ENCODE measurements around the gene YJU2. TPM values are rescaled to one million over a fixed set of nuclear protein-coding genes. Genes with fewer than 3 reads are reported as not detected.

The YJU2 gene
- total and polyA plus RNA-seq, 4 donors: 6.5 to 12.7 (median 10.3) TPM

GRCh38 chr19:4291184-4291732 is 44.4 kb downstream of the YJU2 start:
- 89% methylated on average over 8 of the region's 8 CpGs for WGBS
- H3K27ac ChIP-seq (ENCODE audit: low read depth in 1 of 2, low read length in 2 of 2): no peak overlapping the region
- no peak for TF ChIP-seq GABPA (IDR thresholded peaks at IDR 0.05 in 1 of 2, conservative IDR thresholded peaks at IDR 0.05 in 1 of 2)
- no peak for TF ChIP-seq REST (IDR thresholded peaks at IDR 0.05)
- TF ChIP-seq RXRA (IDR thresholded peaks at IDR 0.05): no peak
- TF ChIP-seq EGR1 (IDR thresholded peaks at IDR 0.05; ENCODE audit: low read depth in 2 of 2): no peak
- no peak for TF ChIP-seq CTCF (IDR thresholded peaks at IDR 0.05; ENCODE audit: low read depth, low read length, missing input control)
- no peak for TF ChIP-seq NR2F2 (IDR thresholded peaks at IDR 0.05)
- TF ChIP-seq HNF4A (conservative IDR thresholded peaks at IDR 0.05): no peak
- TF ChIP-seq YY1 (IDR thresholded peaks at IDR 0.05): no peak
- TF ChIP-seq SP1 (IDR thresholded peaks at IDR 0.05): no peak
- TF ChIP-seq ATF3 (IDR thresholded peaks at IDR 0.05): no peak
- no peak for TF ChIP-seq ZBTB33 (IDR thresholded peaks at IDR 0.05)
- TF ChIP-seq FOXA1 (IDR thresholded peaks at IDR 0.05): no peak
- no peak for TF ChIP-seq JUND (IDR thresholded peaks at IDR 0.05)
- TF ChIP-seq MAX (IDR thresholded peaks at IDR 0.05): no peak
- no peak for TF ChIP-seq FOXA2 (IDR thresholded peaks at IDR 0.05)
- TF ChIP-seq RAD21 (IDR thresholded peaks at IDR 0.05): no peak
- TF ChIP-seq TAF1 (conservative IDR thresholded peaks at IDR 0.05): no peak
- TF ChIP-seq HNF4G (IDR thresholded peaks at IDR 0.05): no peak
- H3K27me3 ChIP-seq (ENCODE audit: control insufficient read depth in 4 of 4, insufficient read depth in 4 of 4, low read length in 3 of 4): no peaks in the 10 kb centered on the region
- H3K4me3 ChIP-seq (ENCODE audit: low read depth in 1 of 3, low read length in 3 of 3): no peak overlapping the region
- H3K36me3 ChIP-seq (ENCODE audit: control insufficient read depth in 4 of 4, insufficient read depth in 3 of 4, low read depth in 1 of 4, low read length in 3 of 4): no peaks in the 10 kb centered on the region
- H3K9me3 ChIP-seq (ENCODE audit: control insufficient read depth in 4 of 4, low read length in 3 of 4): no peaks in the 10 kb centered on the region
- H3K9ac ChIP-seq (ENCODE audit: low read depth in 1 of 2, low read length in 2 of 2): no peak overlapping the region
- H3K4me1 ChIP-seq (ENCODE audit: control insufficient read depth in 4 of 4, insufficient read depth in 4 of 4, low read length in 3 of 4): no peaks in the 10 kb centered on the region
- DNase-seq (ENCODE audit: low spot score): no peak

All from liver (tissue), 9 donors.